HUES6 (cell line): ENCODE data around the gene FAM3C.
"Not testable (repeated sequence)": the region's sequence is repeated elsewhere in the genome, so short reads cannot be mapped to it uniquely, and the experiment has no call there.

Experiments
- H3K27ac ChIP-seq: 2 replicates; pipeline ENCODE4 v1.7.0; 2013; ENCODE audit warnings: low read depth, mild to moderate bottlenecking, low read length, inconsistent platforms
- H3K27me3 ChIP-seq: 2 replicates; pipeline ENCODE4 v1.6.1; 2013; ENCODE audit warnings: low read length; ENCODE audit not compliant: control insufficient read depth, insufficient read depth
- H3K36me3 ChIP-seq: 2 replicates; pipeline ENCODE4 v1.6.1; 2013; ENCODE audit warnings: low read length; ENCODE audit not compliant: control insufficient read depth, insufficient read depth
- H3K4me1 ChIP-seq: 2 replicates; pipeline ENCODE4 v1.6.1; 2013; ENCODE audit warnings: low read length; ENCODE audit not compliant: control insufficient read depth, insufficient read depth
- H3K4me3 ChIP-seq: 2 replicates; pipeline ENCODE4 v1.5.1; 2013; ENCODE audit warnings: low read depth, low read length
- H3K9ac ChIP-seq: one replicate; pipeline ENCODE4 v1.6.1; 2013; ENCODE audit warnings: mild to moderate bottlenecking, low read length
- H3K9me3 ChIP-seq: 2 replicates; pipeline ENCODE4 v1.6.1; 2013; ENCODE audit warnings: low read depth, low read length; ENCODE audit not compliant: control insufficient read depth, insufficient read depth

FAM3C gene

DNA sequence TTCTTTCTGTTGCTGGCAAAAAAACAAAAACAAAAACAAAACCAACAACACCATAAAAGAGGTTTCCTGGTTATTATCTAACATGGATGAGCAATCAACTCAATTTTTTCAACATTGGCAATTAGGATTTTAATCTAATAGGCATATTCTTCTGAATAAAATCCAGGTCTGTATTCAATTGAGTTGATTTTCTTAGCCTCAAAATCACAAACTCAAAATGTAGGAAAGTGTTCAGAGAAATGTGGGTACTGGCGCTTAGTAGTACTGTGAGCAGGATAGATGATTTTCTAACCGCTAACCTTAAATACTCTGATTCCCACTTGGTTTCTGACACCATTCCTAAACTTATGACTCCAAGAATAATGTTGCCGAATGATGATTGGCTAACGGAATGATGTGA is 61.7 kb downstream of the FAM3C start:
- Histone ChIP-seq H3K36me3 (no peaks in the 10 kb centered on the region), H3K27ac (no peak overlapping the region), H3K9me3 (no peaks in the 10 kb centered on the region), H3K9ac (no peak overlapping the region), H3K4me1 (no peaks in the 10 kb centered on the region), H3K27me3 (peaks cover 29% of the 10 kb centered on the region), H3K4me3 (no peak overlapping the region)

DNA sequence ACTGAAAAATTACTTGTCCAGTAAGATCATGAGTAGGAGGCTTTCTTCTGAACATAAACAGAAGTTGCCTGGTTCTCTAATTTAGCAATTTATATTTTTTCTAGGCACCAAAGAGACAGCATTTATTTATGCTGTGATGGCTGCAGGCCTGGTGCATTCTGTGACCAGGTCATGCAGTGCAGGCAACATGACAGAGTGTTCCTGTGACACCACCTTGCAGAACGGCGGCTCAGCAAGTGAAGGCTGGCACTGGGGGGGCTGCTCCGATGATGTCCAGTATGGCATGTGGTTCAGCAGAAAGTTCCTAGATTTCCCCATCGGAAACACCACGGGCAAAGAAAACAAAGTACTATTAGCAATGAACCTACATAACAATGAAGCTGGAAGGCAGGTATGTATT is 64.5 kb downstream of the FAM3C start:
- Histone ChIP-seq H3K27ac (no peak overlapping the region), H3K9ac (no peak overlapping the region), H3K36me3 (no peaks in the 10 kb centered on the region), H3K4me1 (no peaks in the 10 kb centered on the region; the same call in 1 of the 2 replicates), H3K4me3 (no peak overlapping the region), H3K27me3 (peaks cover 49% of the 10 kb centered on the region), H3K9me3 (no peaks in the 10 kb centered on the region)

DNA sequence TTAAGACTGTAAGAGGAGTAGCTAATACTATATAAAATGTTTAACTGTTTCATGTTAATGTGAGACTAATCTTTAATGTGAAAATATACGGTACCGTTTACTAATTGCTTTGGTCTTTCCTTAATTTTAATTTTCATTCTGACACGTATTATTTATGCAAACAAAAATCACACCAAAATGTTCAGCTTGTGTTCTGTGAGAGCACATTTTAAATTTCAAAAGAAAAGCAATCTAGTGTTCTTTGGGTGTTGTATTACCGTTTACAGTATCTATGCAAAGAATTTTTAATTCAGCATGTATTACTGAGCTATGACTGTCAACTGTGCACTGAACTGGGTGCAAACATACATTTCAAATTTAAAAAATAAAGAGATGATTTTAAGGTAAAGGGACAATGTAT is 65.1 kb downstream of the FAM3C start:
- Histone ChIP-seq H3K27ac (no peak overlapping the region), H3K4me3 (no peak overlapping the region), H3K4me1 (no peaks in the 10 kb centered on the region; the same call in 1 of the 2 replicates), H3K9me3 (no peaks in the 10 kb centered on the region), H3K9ac (no peak overlapping the region), H3K27me3 (peaks cover 49% of the 10 kb centered on the region), H3K36me3 (no peaks in the 10 kb centered on the region)

DNA sequence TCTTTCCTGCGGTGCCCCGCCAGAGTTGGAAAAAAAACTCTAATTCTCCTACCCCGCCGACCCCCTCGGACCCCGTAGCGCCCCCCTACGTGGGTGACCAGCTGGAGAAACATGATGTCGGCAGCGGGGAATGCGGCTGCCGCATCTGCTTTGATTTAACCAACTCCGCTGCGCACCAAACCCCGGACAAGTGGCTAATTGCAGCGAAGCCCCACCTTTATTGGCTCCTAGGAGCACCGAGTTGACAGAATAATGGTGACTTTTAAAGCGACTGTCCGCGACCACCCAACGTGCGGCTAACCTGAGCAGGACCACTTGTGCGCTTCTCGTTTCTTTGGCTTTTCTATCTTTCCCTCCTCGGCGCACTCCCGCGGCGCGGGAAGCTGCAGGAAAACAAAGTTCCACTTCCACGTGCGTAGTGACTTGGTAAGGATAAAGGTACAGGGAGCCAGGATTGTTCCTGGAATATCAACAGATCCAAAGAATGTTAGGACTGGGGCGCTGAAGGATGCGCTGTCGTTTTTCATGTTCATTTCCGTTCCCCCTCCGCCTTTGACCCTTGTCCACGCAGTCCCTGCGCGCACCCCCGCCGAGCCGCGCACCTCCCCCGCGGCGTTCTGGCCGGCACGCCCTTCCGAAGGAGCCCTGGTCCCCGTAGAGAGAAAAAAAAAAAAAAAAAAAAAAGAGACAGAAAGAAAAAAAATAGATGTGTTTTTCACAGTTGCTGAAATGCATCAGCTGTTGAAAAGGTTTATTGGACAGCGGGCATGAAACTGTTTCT is 65.9 kb downstream of the FAM3C start:
- Histone ChIP-seq H3K4me3 (peak overlapping the region; percentile 78), H3K4me1 (no peaks in the 10 kb centered on the region; the same call in 1 of the 2 replicates), H3K36me3 (no peaks in the 10 kb centered on the region), H3K9me3 (no peaks in the 10 kb centered on the region), H3K27ac (no peak overlapping the region), H3K9ac (no peak overlapping the region), H3K27me3 (peaks cover 49% of the 10 kb centered on the region)

DNA sequence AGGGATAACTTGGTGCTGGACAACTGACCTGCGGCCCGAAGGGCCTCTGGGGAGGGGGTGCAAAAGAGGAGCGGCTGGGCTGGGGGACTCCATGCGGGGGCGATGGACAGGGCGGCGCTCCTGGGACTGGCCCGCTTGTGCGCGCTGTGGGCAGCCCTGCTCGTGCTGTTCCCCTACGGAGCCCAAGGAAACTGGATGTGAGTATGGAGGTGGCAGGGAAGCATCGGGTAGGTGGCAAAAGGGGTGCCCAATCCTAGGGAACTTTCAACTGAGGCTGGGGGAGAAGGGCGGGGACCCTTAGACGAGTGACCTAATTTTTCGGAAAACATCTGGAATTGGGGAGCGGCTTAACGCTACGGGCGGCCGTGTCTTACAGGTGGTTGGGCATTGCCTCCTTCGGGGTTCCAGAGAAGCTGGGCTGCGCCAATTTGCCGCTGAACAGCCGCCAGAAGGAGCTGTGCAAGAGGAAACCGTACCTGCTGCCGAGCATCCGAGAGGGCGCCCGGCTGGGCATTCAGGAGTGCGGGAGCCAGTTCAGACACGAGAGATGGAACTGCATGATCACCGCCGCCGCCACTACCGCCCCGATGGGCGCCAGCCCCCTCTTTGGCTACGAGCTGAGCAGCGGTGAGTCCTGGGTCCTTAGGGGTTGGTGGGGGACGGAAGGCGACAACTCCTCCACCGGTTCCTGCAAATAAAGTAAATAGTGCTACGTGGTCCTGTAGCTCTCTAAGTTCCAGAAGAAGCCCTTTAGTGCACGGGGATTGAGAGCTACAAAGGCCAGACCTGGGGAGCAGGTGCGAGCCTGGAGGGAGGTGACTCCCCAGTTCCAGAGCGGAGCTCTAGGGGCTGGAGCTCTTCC is 66.7 kb downstream of the FAM3C start:
- no peak overlapping the region for H3K27ac ChIP-seq
- no peaks in the 10 kb centered on the region for H3K9me3 ChIP-seq
- H3K36me3 ChIP-seq, result no peaks in the 10 kb centered on the region
- no peaks in the 10 kb centered on the region; the same call in 1 of the 2 replicates for H3K4me1 ChIP-seq
- peak overlapping the region; percentile 29 for H3K9ac ChIP-seq
- peaks cover 49% of the 10 kb centered on the region for H3K27me3 ChIP-seq
- H3K4me3 ChIP-seq, result peak overlapping the region; percentile 78

DNA sequence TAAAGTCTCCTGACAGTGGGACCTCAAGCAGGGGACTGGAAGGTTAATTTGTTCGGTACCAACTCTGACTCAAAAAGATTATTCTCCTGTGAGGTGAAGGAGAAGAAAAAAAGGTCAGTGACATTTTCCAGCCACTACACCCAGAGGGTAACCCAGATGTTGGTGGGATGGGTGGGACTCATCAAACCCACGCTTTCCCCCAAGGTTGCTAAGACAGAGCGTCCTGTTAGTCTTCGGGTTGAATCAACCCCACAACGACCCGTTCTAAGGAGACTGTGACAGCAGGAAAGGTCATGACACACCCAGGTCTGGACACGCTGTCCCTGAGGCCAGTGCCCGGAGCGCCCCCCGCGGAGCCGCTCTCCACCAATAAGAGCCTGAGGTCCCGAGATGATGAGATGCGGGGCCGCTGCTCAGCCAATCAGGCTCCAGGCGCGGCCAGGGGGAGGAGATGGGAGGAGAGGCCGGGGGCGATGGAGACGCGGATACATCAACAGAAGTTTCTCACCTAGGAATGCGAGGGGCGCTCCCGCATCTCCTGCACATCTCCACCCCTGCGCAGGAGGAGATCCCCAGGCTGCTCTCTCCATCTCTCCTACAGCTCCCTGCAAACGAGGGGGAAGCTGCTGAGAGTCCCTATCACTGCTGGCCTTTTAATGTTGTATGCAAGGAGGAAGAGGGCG is 67.5 kb downstream of the FAM3C start, which contains the start of gene WNT16:
TSS of gene WNT16 (plus strand) at position 493 of the 683 bp plus-strand sequence. CDS start 293 bp downstream, outside the sequence.
- no peaks in the 10 kb centered on the region for H3K9me3 ChIP-seq
- H3K27ac ChIP-seq, result no peak within 1 kb of the TSS
- peak within 1 kb of the TSS; percentile 78 for H3K4me3 ChIP-seq
- H3K36me3 ChIP-seq, result no peaks in the 10 kb centered on the region
- H3K9ac ChIP-seq, result peak within 1 kb of the TSS; percentile 29
- no peaks in the 10 kb centered on the region; the same call in 1 of the 2 replicates for H3K4me1 ChIP-seq
- peaks cover 49% of the 10 kb centered on the region for H3K27me3 ChIP-seq

DNA sequence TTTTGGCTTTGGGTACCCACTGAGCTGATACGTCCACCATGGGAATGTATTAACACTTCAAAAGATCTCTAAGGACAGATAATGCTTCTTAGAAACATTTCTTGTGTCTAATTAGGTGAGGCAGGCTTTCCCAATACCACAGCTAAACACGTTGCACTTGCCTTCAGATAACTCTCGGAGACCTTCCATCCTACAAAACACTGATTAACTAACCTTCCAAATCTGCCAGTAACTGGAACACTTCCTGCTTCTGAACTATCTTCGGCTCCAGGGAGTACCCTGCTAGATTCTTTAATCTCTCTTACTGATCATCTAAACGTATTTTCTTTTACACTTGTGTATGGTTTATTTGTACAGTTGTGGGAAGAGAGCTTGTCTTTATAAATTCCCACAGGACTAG is 68.4 kb downstream of the FAM3C start:
- no peak overlapping the region for H3K9ac ChIP-seq
- H3K36me3 ChIP-seq, result no peaks in the 10 kb centered on the region
- peaks cover 49% of the 10 kb centered on the region for H3K27me3 ChIP-seq

DNA sequence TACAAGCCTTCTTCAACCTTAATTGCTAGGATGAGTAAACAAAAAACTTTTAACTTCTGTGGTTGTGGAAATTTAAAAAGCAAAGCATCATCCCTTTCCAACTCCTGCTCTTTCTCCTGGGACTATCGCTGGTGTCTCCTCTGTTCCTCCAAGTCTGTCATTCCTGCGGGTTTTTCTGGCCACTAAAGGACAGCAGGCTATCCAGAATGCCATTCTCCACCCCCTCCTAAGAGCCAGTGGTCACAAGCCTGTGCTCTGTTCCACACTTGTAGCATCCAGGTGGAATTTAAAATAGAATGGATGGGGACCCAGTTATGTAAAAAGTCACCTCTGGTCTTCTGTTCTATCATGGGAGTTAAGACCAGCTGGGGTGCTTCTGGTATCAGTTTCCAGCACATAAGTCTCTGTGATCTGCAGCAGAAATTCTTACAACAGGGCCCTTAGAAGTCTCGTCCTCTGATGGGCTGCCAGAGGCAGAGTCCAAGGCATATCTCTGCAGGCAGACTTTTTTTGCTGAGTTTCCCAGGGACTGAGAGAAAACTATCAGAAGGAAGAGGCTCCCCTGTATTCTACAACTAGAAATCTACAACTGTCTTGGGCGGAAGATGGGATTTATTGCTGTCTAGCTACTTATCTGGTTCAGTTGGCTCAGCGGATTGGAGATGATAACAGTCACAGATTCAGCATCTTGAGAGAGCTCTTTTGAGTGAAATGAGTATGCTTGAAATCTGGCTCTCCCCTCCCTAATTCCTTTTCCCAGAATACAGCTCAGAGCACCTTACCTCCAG is 72.4 kb downstream of the FAM3C start:
- peaks cover 13% of the 10 kb centered on the region for H3K27me3 ChIP-seq
- H3K9me3 ChIP-seq, result no peaks in the 10 kb centered on the region
- H3K36me3 ChIP-seq, result no peaks in the 10 kb centered on the region
- no peaks in the 10 kb centered on the region for H3K4me1 ChIP-seq
- H3K27ac ChIP-seq, result no peak overlapping the region
- no peak overlapping the region for H3K4me3 ChIP-seq
- no peak overlapping the region for H3K9ac ChIP-seq

More for the DNA sequence above, 68.4 kb downstream of the FAM3C start:
- H3K9me3 ChIP-seq, result no peaks in the 10 kb centered on the region
- H3K4me3 ChIP-seq, result no peak overlapping the region
- no peaks in the 10 kb centered on the region; the same call in 1 of the 2 replicates for H3K4me1 ChIP-seq
- H3K27ac ChIP-seq, result no peak overlapping the region

DNA sequence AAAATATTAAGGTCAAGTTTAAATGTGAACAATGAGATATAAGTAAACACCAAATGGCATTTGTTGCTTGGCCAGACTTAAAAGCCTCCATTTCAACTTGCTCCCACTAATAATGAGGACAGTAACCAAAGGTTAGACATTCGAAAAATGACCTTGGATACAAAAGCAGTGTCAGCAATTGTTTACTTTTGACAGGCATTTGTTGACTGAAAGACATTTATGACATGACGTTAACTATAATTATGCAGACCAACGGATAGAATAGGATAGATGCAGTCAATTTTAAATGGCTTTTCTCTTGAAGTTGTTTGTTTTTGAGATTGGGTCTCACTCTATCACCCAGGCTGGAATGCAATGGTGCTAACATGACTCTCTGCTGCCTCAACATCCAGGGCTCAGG is 73.6 kb downstream of the FAM3C start:
- H3K9ac ChIP-seq, result no peak overlapping the region
- no peaks in the 10 kb centered on the region for H3K9me3 ChIP-seq
- H3K4me1 ChIP-seq, result no peaks in the 10 kb centered on the region
- no peak overlapping the region for H3K27ac ChIP-seq
- H3K4me3 ChIP-seq, result no peak overlapping the region
- H3K27me3 ChIP-seq, result peaks cover under 1% of the 10 kb centered on the region
- H3K36me3 ChIP-seq, result no peaks in the 10 kb centered on the region

DNA sequence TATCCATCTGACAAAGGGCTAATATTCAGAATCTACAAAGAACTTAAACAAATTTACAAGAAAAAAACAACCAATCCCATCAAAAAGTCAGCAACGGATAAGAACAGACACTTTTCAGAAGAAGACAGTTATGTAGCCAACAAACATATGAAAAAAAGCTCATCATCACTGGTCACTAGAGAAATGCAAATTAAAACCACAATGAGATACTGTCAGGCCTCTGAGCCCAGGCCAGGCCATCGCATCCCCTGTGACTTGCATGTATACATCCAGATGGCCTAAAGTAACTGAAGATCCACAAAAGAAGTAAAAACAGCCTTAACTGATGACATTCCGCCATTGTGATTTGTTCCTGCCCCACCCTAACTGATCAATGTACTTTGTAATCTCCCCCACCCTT is 80.9 kb downstream of the FAM3C start:
- H3K27ac ChIP-seq, H3K27me3 ChIP-seq, H3K4me1 ChIP-seq, H3K9me3 ChIP-seq, H3K4me3 ChIP-seq, H3K9ac ChIP-seq, H3K36me3 ChIP-seq: not testable (repeated sequence)
